ENCODE data around the gene LRP11. TPM values are rescaled to one million over a fixed set of nuclear protein-coding genes. Genes with fewer than 3 reads are reported as not detected.

Gene LRP11
- total RNA-seq, 1 donor from 2014 or later: 2.9 TPM

GRCh38 chr6:149806127-149806526, 58.0 kb downstream of the LRP11 start:
- intact Hi-C loops (cut with micrococcal nuclease): no loop called here

- intact Hi-C loops (cut with micrococcal nuclease): no loop called here
These were observed 80.6 kb downstream of the LRP11 start for GRCh38 chr6:149783551-149783950.

- intact Hi-C loops (cut with micrococcal nuclease): no loop called here
These were observed 81.8 kb downstream of the LRP11 start for GRCh38 chr6:149782337-149782736.

- intact Hi-C loops (cut with micrococcal nuclease): no loop called here
These were observed 82.4 kb downstream of the LRP11 start for GRCh38 chr6:149781715-149782114.

GRCh38 chr6:149779644-149779963, 84.6 kb downstream of the LRP11 start:
- intact Hi-C loops (cut with micrococcal nuclease): no loop called here

- intact Hi-C loops (cut with micrococcal nuclease): no loop called here
These were observed 86.5 kb downstream of the LRP11 start for GRCh38 chr6:149777624-149778023.

- intact Hi-C loops (cut with micrococcal nuclease): no loop called here
These were observed 92.2 kb downstream of the LRP11 start for GRCh38 chr6:149771925-149772324.

GRCh38 chr6:149771185-149771584, 93.0 kb downstream of the LRP11 start:
- intact Hi-C loops (cut with micrococcal nuclease): no loop called here

- intact Hi-C loops (cut with micrococcal nuclease): no loop called here
These were observed 94.5 kb downstream of the LRP11 start for GRCh38 chr6:149769676-149770075.

Other genes starting within 250 kb of the LRP11 start
- gene KATNA1, start 215.6 kb downstream of the LRP11 start, total RNA-seq: 22.2 and 22.4 TPM in 2 replicates
- gene LATS1, start 146.3 kb downstream of the LRP11 start, total RNA-seq: 41.6 and 43.5 TPM in 2 replicates
- 68.3 and 70.4 TPM in 2 replicates for gene NUP43, start 117.8 kb downstream of the LRP11 start, total RNA-seq
- gene PCMT1, start 114.6 kb downstream of the LRP11 start, total RNA-seq: 74.5 and 85.9 TPM in 2 replicates
- not detected in 2 replicates for gene RAET1E, start 33.8 kb upstream of the LRP11 start, total RNA-seq
- gene RAET1G, start 58.8 kb upstream of the LRP11 start, total RNA-seq: not detected in 2 replicates
- 1.8 and 2.9 TPM in 2 replicates for gene ULBP2, start 77.7 kb upstream of the LRP11 start, total RNA-seq
- 2.0 and 2.2 TPM in 2 replicates for gene ULBP1, start 99.6 kb upstream of the LRP11 start, total RNA-seq
- not detected in 2 replicates for gene RAET1L, start 161.2 kb upstream of the LRP11 start, total RNA-seq
- 0.81 and 0.98 TPM in 2 replicates for gene ULBP3, start 204.8 kb upstream of the LRP11 start, total RNA-seq

Measured in T-helper 1 cell treated with Interleukin-12 subunit alpha and Interleukin-12 subunit beta and Interleukin-4 antibody, amounts not matched to agents 30 ng/mL and 1 ng/mL, for 36 hours (primary cell).